Measurements from ENCODE around the gene TMEM50A.
"Not testable (repeated sequence)": the region's sequence is repeated elsewhere in the genome, so short reads cannot be mapped to it uniquely, and the experiment has no call there.

The TMEM50A gene

DNA sequence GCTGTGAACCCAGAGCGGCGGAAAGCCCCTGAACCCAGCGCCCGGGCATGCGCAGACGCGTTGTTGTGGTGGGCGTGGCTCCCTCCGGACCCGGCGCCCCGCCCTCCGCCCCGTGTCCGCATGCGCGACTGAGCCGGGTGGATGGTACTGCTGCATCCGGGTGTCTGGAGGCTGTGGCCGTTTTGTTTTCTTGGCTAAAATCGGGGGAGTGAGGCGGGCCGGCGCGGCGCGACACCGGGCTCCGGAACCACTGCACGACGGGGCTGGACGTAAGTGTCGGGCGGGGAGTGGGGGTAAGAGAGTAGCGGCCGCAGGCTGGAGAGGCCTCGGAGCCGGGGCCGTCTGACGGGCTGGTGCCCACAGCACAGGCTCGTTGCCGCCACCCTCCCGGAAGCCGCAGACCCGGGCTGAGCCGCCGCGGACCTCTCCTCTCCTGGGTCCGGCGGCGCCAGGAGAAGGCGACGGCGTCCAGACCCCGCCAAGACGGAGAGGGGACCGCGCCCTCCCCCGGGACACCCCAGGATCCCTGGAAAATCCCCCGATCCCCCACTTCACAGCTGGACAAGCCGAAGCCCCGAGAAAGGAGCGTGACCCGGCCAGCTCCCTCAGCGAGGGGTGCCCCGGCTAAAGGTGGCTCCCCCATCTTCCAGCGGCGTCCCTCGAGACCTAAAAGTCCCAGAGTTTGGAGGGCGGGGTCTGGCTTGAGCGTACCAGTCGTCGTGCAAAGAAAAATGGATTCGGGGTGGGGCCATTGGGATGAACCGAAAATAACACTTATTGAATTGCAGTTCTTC lies at the start of gene TMEM50A:
TSS of gene TMEM50A (plus strand) at position 147 of the 794 bp plus-strand sequence. CDS start 2,153 bp downstream, outside the sequence.
- no peak for DNase-seq

DNA sequence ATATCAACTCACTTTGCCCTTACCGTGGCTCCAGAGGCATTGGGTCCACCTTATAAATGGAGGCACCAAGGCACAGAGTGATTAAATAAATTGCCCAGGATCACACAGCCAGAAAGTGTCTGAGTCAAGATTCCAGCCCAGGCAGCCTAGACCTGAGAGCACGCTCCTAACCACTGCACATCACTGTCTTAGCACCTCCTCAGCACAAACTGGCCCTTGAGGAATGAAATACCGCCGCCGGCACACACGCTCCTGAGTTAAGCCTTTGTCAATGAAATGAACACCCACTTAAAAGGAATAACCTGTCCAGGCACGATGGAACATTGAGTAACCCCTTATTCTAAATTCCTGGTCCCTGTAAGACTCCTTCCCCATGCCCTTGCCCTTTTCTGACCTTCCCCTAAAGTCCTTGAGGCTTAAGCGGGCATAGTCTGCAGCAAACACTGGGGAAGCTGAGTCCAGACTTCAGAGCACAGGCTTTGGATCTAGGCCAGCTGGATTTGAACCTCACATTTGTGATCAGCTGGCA lies 49.5 kb upstream of the TMEM50A start:
- DNase-seq: not testable (repeated sequence)

GRCh38 chr1:25290043-25290442 lies 48.1 kb upstream of the TMEM50A start:
- not testable (repeated sequence) for DNase-seq

- not testable (repeated sequence) for DNase-seq
Measured at GRCh38 chr1:25293426-25293825, 44.7 kb upstream of the TMEM50A start.

DNA sequence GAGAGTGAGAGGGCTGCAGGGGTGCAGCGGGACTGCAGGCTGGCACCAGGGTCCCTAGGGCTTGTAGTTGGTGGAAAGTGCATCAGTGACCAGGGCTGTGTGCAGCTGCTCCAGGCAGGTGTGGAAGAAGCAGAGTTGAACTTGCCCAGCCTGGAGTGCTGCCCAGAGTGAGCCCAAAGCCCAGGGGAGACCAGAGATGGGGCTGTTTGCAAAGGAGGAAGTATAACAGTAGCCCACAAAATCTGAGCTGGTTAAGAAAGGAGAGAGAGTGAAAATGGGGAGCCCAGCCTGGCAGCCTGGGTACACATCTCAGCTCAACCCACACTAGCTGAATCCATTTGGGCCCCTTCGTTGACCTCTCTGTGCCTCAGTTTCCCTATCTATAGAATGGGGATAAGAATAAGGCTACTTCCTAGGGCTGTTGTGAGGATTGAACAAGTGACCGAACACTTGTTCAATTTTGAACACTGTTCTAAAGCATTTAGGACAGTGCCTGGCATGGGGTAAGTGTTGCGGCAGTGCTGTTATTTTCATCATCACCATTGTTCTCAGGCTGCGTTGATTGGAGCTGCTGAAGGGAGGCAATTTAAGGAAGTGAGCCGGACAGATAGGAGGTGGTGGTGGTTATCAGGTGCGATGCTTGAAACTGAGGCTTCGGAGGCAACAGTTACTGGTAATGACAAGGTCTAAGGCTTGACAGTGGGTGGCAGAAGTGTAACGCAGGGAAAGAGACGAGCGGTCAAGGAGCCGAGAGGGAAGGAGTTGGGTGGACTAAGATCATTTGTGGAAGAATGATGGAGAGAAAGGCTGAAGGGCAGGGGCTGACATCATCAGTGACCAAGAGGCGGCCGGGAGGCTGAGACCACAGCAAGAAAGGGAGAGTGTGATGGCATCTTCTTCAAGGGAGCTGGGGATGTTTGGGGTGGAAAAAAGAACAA lies 43.0 kb upstream of the TMEM50A start:
- DNase-seq: not testable (repeated sequence)

GRCh38 chr1:25296501-25296900 lies 41.6 kb upstream of the TMEM50A start:
- not testable (repeated sequence) for DNase-seq

GRCh38 chr1:25300729-25301128 lies 37.4 kb upstream of the TMEM50A start:
- not testable (repeated sequence) for DNase-seq

GRCh38 chr1:25302330-25302729 lies 35.8 kb upstream of the TMEM50A start:
- not testable (repeated sequence) for DNase-seq

DNA sequence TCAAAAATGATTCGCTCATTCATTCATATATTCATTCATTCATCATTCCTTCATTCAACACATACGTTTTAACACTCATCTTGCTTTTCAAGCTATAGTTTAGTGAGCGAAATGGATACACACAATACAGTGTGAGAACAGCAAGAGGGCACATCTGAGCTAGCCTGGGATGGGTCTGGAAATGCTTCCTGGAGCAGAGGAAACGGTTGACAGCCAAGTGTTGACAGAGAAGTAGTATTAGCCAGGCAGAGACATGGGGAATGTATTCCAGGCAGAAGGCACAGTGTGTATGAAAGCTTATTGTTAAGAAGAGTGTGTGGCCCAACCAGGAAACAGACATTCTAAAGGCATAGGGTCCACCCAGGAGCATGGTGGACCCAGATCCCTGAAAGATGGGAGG lies 33.2 kb upstream of the TMEM50A start:
- not testable (repeated sequence) for DNase-seq

DNA sequence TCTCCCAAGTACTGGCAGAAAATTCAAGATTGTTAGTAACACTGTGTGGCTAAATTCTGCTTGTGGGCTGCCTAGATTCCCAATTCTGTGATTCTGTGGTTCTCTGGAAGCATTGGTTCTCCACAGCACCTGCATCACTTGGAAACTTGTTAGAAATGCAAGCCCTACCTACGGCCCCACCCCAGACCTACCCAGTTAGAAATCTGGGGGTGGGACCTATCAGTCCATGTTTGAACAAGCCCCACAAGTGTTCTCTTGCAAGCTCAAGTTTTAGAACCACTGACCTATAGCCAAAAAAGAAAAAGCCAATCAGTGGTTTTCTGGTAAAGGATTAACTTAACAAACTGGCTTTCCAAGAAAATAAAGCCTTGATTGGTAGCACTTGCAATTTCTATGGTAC lies 30.0 kb upstream of the TMEM50A start:
- not testable (repeated sequence) for DNase-seq

DNA sequence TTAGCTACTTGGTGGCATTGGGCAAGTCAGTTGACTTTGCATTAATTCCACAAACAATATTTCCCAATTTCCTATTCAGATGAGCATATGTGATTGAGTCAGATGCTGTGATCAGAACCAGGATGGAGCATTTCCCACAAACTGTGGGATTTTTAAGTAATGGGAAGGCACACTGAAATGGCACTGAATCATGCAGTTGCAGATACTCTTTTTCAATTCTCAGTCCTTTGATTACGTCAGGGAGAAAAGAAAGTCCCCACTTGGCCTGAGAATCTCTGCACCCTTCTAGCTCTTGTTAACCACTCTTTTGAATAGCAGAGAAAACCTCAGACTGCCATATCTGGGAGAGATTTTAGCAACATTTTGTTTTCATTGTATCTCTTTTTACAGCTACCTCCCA lies 29.0 kb upstream of the TMEM50A start:
- not testable (repeated sequence) for DNase-seq

- not testable (repeated sequence) for DNase-seq
Measured at GRCh38 chr1:25309486-25309885, 28.6 kb upstream of the TMEM50A start.

DNA sequence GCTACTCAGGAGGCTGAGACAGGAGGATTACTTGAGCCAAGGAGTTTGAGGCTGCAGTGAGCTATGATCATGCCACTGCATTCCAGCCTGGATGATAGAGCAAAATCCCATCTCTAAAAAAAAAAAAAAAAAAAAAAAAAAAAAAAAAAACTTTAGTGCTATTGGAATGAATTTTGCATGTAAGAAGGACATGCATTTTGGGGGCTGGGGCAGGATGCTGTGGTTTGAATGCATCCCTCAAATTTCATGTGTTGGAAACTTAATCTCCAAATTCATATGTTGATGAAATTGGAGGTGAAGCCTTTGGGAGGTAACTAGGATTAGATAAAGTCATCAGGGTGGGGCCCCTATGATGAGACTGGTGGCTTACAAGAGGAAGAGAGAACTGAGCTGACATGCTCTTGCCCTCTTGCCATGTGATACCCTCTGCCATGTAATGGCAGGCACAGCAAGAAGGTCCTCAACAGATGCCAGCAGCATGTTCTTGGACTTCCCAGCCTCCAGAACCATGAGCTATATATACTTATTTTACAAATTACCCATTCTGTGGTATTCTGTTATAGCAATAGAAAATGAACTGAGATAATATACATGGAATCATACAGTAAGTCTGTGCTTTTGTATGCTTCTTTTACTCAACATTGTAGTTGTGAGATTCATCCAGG lies 25.2 kb upstream of the TMEM50A start:
- not testable (repeated sequence) for DNase-seq

GRCh38 chr1:25320314-25320938 lies 17.7 kb upstream of the TMEM50A start:
- DNase-seq: not testable (repeated sequence)

GRCh38 chr1:25322127-25322526 lies 16.0 kb upstream of the TMEM50A start:
- not testable (repeated sequence) for DNase-seq

GRCh38 chr1:25324407-25324806 lies 13.7 kb upstream of the TMEM50A start:
- DNase-seq: not testable (repeated sequence)

- not testable (repeated sequence) for DNase-seq
Measured at GRCh38 chr1:25327864-25328790, 10.0 kb upstream of the TMEM50A start.

- DNase-seq: not testable (repeated sequence)
Measured at GRCh38 chr1:25328791-25329185, 9.3 kb upstream of the TMEM50A start.

GRCh38 chr1:25329336-25329735 lies 8.8 kb upstream of the TMEM50A start:
- not testable (repeated sequence) for DNase-seq

- DNase-seq: not testable (repeated sequence)
Measured at GRCh38 chr1:25329950-25330349, 8.2 kb upstream of the TMEM50A start.

DNA sequence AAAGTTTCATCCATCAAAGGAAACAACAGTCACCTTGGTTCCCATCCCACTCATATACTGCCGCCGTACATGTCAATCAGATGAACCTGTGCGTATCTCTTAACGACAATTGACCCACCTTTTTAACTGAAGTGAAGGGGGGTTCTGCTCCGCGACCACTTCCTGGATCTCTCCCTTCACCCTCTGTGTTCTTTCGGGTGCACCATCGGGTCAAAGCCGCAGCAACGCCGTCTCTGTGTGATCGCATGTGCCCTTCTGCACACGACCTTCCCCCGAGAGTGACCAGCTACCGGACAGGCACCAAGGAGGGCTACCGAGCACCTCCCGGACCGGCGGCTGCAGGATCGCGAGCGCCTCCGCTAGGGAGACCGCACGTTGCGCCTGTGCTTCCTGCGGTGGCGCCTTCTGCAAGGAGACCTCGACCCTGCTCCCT lies 1.2 kb upstream of the TMEM50A start:
- DNase-seq: not testable (repeated sequence)
